ENCODE results near the gene RASAL1.

The RASAL1 gene

DNA sequence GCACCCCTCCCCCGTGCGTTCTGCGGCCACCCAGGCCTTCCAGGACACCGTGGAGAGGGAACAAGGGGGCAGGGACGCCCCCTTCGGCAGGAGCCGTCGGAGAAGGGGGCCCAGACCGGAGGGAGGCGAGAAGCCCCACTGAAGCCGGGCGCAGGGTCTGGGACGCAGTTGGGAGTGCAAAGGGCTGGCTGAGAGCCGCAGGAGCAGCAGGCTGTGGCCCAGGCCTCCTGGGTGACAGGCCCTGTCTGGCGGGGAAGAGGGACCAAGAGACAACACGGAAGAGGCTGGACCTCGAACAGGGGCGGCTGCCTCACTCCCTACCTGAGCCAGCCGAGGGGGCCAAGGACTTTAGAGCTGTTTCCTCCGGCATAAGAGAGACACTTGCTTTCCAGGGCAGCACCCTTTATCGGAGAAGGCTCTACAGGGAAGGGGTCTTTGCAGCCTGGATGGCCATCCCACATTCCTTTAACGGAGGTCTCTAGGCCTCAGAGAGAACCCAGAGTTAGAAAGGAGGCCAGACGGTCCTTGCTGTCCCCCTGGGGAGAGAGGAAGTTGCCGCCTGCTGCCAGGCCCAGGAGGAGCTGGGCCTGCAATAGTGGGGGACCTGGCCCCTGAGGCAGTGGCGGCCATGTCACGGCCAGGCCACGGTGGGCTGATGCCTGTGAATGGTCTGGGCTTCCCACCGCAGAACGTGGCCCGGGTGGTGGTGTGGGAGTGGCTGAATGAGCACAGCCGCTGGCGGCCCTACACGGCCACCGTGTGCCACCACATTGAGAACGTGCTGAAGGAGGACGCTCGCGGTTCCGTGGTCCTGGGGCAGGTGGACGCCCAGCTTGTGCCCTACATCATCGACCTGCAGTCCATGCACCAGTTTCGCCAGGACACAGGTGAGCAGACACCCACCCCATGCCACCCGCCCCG lies 77.7 kb downstream of the RASAL1 start (continued):
- no peak for TF ChIP-seq ZNF626 (tag by site-specific recombination; IDR thresholded peaks at IDR 0.05)
- TF ChIP-seq KLF16 (tag by site-specific recombination; IDR thresholded peaks at IDR 0.05), result no peak
- no peak for TF ChIP-seq ZNF391 (tag by site-specific recombination; IDR thresholded peaks at IDR 0.05; ENCODE audit: borderline replicate concordance, low read depth)
- TF ChIP-seq ZNF112 (tag by site-specific recombination; IDR thresholded peaks at IDR 0.05), result no peak
- TF ChIP-seq ZNF146 (tag by site-specific recombination; IDR thresholded peaks at IDR 0.05), result no peak

DNA sequence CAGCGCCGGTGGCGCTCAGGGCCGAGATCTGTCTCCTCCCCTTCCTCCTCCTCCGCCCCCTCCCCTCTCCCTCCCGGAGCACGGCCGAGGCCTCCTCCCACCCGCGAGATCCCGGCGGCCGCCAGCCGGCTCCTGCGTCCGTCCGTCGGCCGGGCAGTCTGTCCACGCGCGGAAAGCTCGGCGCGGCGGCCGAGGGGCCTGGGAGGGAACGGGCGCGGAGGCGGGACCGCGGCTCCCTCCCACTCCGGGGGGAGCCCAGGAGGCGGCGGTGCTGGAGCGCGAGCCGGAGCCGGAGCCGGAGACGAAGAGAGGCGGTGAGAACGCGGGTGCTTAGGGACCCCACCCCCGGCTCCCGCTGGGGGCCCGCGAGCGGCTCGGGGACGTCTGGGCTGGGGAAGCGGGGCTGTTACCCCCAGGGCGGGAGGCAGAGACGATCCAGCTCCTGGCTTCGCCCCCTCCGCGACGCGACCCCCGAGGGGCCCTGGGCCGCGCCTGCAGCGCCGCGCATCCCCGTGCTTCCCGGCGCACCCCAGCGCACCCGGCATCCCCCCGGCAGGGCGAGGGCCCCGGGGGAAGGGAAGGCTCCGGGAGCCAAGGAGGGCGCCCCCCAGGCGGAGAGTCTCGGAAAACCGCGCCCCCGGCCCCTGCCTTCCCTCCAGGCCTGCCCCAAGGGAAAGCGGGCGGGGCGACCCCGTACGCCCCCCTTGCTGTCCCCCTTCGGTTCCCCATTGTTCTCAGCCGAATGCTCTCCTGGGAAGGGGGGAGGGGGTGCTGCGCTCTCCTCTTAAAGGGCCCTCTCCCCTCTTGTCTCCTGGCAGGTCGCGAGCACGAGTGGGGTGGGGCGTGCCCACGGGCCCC lies 78.7 kb downstream of the RASAL1 start, which contains the start of gene DTX1:
DTX1 (plus strand) TSS at position 100 of the 858 bp plus-strand sequence. CDS start 1,463 bp downstream, outside the sequence.
- no peak within 1 kb of the TSS for H3K27ac ChIP-seq (ENCODE audit: extremely low read depth, low read depth, low read length)
- no peaks in the 10 kb centered on the region for H3K4me1 ChIP-seq (ENCODE audit: control insufficient read depth, insufficient read depth, low read length)
- ChIA-PET POLR2A (no interaction called here), CTCF (interaction anchor here (0.5 kb wide), 1 partner anchor 28 kb away, joined by 4 read pairs; no protein-coding TSS in a partner anchor)
- no peaks in the 10 kb centered on the region for H3K9me3 ChIP-seq (ENCODE audit: control insufficient read depth, insufficient read depth, low read depth, low read length)
- TF ChIP-seq, protein P1, sequence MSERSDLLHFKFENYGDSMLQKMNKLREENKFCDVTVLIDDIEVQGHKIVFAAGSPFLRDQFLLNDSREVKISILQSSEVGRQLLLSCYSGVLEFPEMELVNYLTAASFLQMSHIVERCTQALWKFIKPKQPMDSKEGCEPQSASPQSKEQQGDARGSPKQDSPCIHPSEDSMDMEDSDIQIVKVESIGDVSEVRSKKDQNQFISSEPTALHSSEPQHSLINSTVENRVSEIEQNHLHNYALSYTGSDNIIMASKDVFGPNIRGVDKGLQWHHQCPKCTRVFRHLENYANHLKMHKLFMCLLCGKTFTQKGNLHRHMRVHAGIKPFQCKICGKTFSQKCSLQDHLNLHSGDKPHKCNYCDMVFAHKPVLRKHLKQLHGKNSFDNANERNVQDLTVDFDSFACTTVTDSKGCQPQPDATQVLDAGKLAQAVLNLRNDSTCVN (tag by site-specific recombination; optimal IDR thresholded peaks at IDR 0.05), result peak; percentile 36
- TF ChIP-seq, protein P2, sequence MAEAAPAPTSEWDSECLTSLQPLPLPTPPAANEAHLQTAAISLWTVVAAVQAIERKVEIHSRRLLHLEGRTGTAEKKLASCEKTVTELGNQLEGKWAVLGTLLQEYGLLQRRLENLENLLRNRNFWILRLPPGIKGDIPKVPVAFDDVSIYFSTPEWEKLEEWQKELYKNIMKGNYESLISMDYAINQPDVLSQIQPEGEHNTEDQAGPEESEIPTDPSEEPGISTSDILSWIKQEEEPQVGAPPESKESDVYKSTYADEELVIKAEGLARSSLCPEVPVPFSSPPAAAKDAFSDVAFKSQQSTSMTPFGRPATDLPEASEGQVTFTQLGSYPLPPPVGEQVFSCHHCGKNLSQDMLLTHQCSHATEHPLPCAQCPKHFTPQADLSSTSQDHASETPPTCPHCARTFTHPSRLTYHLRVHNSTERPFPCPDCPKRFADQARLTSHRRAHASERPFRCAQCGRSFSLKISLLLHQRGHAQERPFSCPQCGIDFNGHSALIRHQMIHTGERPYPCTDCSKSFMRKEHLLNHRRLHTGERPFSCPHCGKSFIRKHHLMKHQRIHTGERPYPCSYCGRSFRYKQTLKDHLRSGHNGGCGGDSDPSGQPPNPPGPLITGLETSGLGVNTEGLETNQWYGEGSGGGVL (tag by site-specific recombination; IDR thresholded peaks at IDR 0.05), result no peak
- TF ChIP-seq, protein P3, sequence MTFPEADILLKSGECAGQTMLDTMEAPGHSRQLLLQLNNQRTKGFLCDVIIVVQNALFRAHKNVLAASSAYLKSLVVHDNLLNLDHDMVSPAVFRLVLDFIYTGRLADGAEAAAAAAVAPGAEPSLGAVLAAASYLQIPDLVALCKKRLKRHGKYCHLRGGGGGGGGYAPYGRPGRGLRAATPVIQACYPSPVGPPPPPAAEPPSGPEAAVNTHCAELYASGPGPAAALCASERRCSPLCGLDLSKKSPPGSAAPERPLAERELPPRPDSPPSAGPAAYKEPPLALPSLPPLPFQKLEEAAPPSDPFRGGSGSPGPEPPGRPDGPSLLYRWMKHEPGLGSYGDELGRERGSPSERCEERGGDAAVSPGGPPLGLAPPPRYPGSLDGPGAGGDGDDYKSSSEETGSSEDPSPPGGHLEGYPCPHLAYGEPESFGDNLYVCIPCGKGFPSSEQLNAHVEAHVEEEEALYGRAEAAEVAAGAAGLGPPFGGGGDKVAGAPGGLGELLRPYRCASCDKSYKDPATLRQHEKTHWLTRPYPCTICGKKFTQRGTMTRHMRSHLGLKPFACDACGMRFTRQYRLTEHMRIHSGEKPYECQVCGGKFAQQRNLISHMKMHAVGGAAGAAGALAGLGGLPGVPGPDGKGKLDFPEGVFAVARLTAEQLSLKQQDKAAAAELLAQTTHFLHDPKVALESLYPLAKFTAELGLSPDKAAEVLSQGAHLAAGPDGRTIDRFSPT (tag by site-specific recombination; IDR thresholded peaks at IDR 0.05), result no peak
- TF ChIP-seq BCL11B (tag by site-specific recombination; IDR thresholded peaks at IDR 0.05; ENCODE audit: low read depth) (no peak), ZNF416 (tag by site-specific recombination; IDR thresholded peaks at IDR 0.05) (no peak), GLIS2 (tag by site-specific recombination; IDR thresholded peaks at IDR 0.05) (peak; percentile 50; the same call in 1 of the 2 replicates), ZFP41 (tag by site-specific recombination; IDR thresholded peaks at IDR 0.05; ENCODE audit: borderline replicate concordance) (no peak), ZNF202 (tag by site-specific recombination; IDR thresholded peaks at IDR 0.05; ENCODE audit: borderline replicate concordance) (no peak), SP3 (tag by site-specific recombination; IDR thresholded peaks at IDR 0.05) (0 out of 2 replicates have a peak, but pooled peaks have one; percentile 18), ZNF341 (tag by site-specific recombination; IDR thresholded peaks at IDR 0.05; ENCODE audit: low read depth) (peak; percentile 43; the same call in 1 of the 2 replicates), GLIS1 (tag by site-specific recombination; IDR thresholded peaks at IDR 0.05) (peak; percentile 27; the same call in 1 of the 2 replicates), REPIN1 (tag by site-specific recombination; IDR thresholded peaks at IDR 0.05; ENCODE audit: low read depth) (no peak), ZNF76 (tag by site-specific recombination; IDR thresholded peaks at IDR 0.05; ENCODE audit: borderline replicate concordance, low read depth) (0 out of 2 replicates have a peak, but pooled peaks have one; percentile 21)
- TF ChIP-seq, protein P4, sequence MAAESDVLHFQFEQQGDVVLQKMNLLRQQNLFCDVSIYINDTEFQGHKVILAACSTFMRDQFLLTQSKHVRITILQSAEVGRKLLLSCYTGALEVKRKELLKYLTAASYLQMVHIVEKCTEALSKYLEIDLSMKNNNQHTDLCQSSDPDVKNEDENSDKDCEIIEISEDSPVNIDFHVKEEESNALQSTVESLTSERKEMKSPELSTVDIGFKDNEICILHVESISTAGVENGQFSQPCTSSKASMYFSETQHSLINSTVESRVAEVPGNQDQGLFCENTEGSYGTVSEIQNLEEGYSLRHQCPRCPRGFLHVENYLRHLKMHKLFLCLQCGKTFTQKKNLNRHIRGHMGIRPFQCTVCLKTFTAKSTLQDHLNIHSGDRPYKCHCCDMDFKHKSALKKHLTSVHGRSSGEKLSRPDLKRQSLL (tag by site-specific recombination; IDR thresholded peaks at IDR 0.05), result peak; percentile 78
- TF ChIP-seq, protein P5, sequence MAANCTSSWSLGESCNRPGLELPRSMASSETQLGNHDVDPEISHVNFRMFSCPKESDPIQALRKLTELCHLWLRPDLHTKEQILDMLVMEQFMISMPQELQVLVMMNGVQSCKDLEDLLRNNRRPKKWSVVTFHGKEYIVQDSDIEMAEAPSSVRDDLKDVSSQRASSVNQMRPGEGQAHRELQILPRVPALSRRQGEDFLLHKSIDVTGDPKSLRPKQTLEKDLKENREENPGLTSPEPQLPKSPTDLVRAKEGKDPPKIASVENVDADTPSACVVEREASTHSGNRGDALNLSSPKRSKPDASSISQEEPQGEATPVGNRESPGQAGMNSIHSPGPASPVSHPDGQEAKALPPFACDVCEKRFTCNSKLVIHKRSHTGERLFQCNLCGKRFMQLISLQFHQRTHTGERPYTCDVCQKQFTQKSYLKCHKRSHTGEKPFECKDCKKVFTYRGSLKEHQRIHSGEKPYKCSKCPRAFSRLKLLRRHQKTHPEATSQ (tag by site-specific recombination; IDR thresholded peaks at IDR 0.05), result no peak
- peak within 1 kb of the TSS; percentile 2; the same call in 1 of the 2 replicates for H3K4me3 ChIP-seq (ENCODE audit: low read depth, low read length)
- no peaks in the 10 kb centered on the region for H3K36me3 ChIP-seq (ENCODE audit: control insufficient read depth in 2 of 2, insufficient read depth in 1 of 2, low read length in 2 of 2)
